Forelimb muscle (tissue), 1 donor: Measurements from ENCODE around the gene MAP4K4. TPM values are rescaled to one million over a fixed set of nuclear protein-coding genes. Genes with fewer than 3 reads are reported as not detected.

Experiments used
- DNase-seq: peaks from one replicate; pipeline ENCODE4 v3.0.0-alpha.2; 2013; ENCODE audit warnings: low read depth
- polyA plus RNA-seq: library from polyadenylated mRNA; unstranded; fragments of 120-200 nt; gene quantifications from one replicate; pipeline ENCODE4 v1.2.1, GENCODE V29; 2013; ENCODE audit not compliant: insufficient read length

Gene MAP4K4
- polyA plus RNA-seq, 1 donor, result 126 TPM

- DNase-seq, result no peak
Observed at GRCh38 chr2:101812226-101812625, 114.7 kb downstream of the MAP4K4 start.

GRCh38 chr2:101814752-101815151 lies 117.2 kb downstream of the MAP4K4 start:
- no peak for DNase-seq

- DNase-seq, result no peak
Observed at GRCh38 chr2:101815154-101815553, 117.6 kb downstream of the MAP4K4 start.

GRCh38 chr2:101815739-101816391 lies 118.4 kb downstream of the MAP4K4 start:
- no peak for DNase-seq

GRCh38 chr2:101816598-101816997 lies 119.1 kb downstream of the MAP4K4 start:
- no peak for DNase-seq

GRCh38 chr2:101817481-101817880 lies 120.0 kb downstream of the MAP4K4 start:
- no peak for DNase-seq

GRCh38 chr2:101818531-101819451 lies 121.3 kb downstream of the MAP4K4 start:
- DNase-seq, result no peak

- DNase-seq, result no peak
Observed at GRCh38 chr2:101820519-101820918, 123.0 kb downstream of the MAP4K4 start.

- no peak for DNase-seq
Observed at GRCh38 chr2:101821059-101821805, 123.7 kb downstream of the MAP4K4 start.

- DNase-seq, result no peak
Observed at GRCh38 chr2:101821828-101822458, 124.4 kb downstream of the MAP4K4 start.

- DNase-seq, result no peak
Observed at GRCh38 chr2:101823347-101823791, 125.9 kb downstream of the MAP4K4 start.

- DNase-seq, result no peak
Observed at GRCh38 chr2:101823859-101824258, 126.4 kb downstream of the MAP4K4 start.

- DNase-seq, result no peak
Observed at GRCh38 chr2:101826716-101827115, 129.2 kb downstream of the MAP4K4 start.

- DNase-seq, result no peak
Observed at GRCh38 chr2:101827246-101827645, 129.7 kb downstream of the MAP4K4 start.

GRCh38 chr2:101828257-101828656 lies 130.8 kb downstream of the MAP4K4 start:
- no peak for DNase-seq

GRCh38 chr2:101828673-101829334 lies 131.3 kb downstream of the MAP4K4 start:
- DNase-seq, result no peak

GRCh38 chr2:101829429-101829828 lies 131.9 kb downstream of the MAP4K4 start:
- DNase-seq, result no peak

- no peak for DNase-seq
Observed at GRCh38 chr2:101830146-101830545, 132.6 kb downstream of the MAP4K4 start.

- DNase-seq, result no peak
Observed at GRCh38 chr2:101830555-101830954, 133.0 kb downstream of the MAP4K4 start.

- DNase-seq, result no peak
Observed at GRCh38 chr2:101831351-101831865, 133.9 kb downstream of the MAP4K4 start.

- DNase-seq, result no peak
Observed at GRCh38 chr2:101832114-101832513, 134.6 kb downstream of the MAP4K4 start.
